Lower leg skin (tissue), 4 donors: ENCODE measurements around the gene BOLA3. TPM values are rescaled to one million over a fixed set of nuclear protein-coding genes. Genes with fewer than 3 reads are reported as not detected.
"Not testable (repeated sequence)": the region's sequence is repeated elsewhere in the genome, so short reads cannot be mapped to it uniquely, and the experiment has no call there.

Experiments
- DNase-seq, 2 donors: peaks; one replicate each; pipeline ENCODE4 v3.0.0-alpha.2; 2019; ENCODE audit warnings: low spot score in 2 of 2
- H3K4me3 ChIP-seq: fragments of 200-600 bp; sonication (generic); 2 replicates; pipeline ENCODE4 v1.5.1; 2017; ENCODE audit warnings: mild to moderate bottlenecking, low read depth; ENCODE audit not compliant: poor library complexity, severe bottlenecking
- CTCF ChIP-seq, 3 donors: fragments of 450-650 bp; IDR thresholded peaks; one replicate each; pipeline ENCODE4 v1.5.1; 2016; ENCODE audit warnings: antibody characterized with exemption in 3 of 3, mild to moderate bottlenecking in 3 of 3, moderate library complexity in 2 of 3
- POLR2A ChIP-seq, 2 donors: fragments of 450-650 bp; IDR thresholded peaks; one replicate each; pipeline ENCODE4 v1.6.1; 2016 to 2017; ENCODE audit warnings: antibody characterized with exemption in 2 of 2, mild to moderate bottlenecking in 1 of 2, moderate library complexity in 1 of 2
- WGBS, 2 donors: methylation state at CpG; one replicate each; pipeline ENCODE4 v1.1.5; 2018; 5-methylcytosine and 5-hydroxymethylcytosine counted together
- intact Hi-C: fragments of 100-400 bp; cut with DNase I; formaldehyde crosslinking; loops from one replicate; pipeline ENCODE4 v1.15.0; 2023; ENCODE audit warnings: low total_unique reads
- total RNA-seq, 4 donors: library from RNA; depleted of rRNA; stranded (reverse); fragments of >200 nt; gene quantifications; one replicate each; pipeline ENCODE4 v1.1.0, GENCODE V29; 2016

Gene BOLA3
- total RNA-seq, 4 donors from 2014 or later: 7.8 to 19.9 (median 16.6) TPM

- no peak overlapping the region for H3K4me3 ChIP-seq
- TF ChIP-seq CTCF (IDR thresholded peaks at IDR 0.05) (no peak), POLR2A (IDR thresholded peaks at IDR 0.05) (no peak)
- 92 to 95% methylated on average over 6 of the region's 6 CpGs for WGBS, 2 donors
- intact Hi-C loops: no loop called here
- DNase-seq: no peak
Observed at GRCh38 chr2:74093840-74094239, 53.9 kb downstream of the BOLA3 start.

GRCh38 chr2:74093426-74093825 lies 54.3 kb downstream of the BOLA3 start:
- DNase-seq: peak in 1 of 2 donors; percentile 79
- TF ChIP-seq CTCF (IDR thresholded peaks at IDR 0.05): no peak
- TF ChIP-seq POLR2A (IDR thresholded peaks at IDR 0.05): no peak
- WGBS, 2 donors: 89 to 93% methylated on average over 12 of the region's 13 CpGs

GRCh38 chr2:74092275-74092674 lies 55.4 kb downstream of the BOLA3 start:
- no peak overlapping the region for H3K4me3 ChIP-seq
- WGBS, 2 donors: 69 to 83% methylated on average over 7 of the region's 7 CpGs
- DNase-seq: peak in 1 of 2 donors; percentile 81
- intact Hi-C loops: no loop called here
- no peak for TF ChIP-seq POLR2A (IDR thresholded peaks at IDR 0.05)
- TF ChIP-seq CTCF (IDR thresholded peaks at IDR 0.05): no peak

More at GRCh38 chr2:74093426-74093825, 54.3 kb downstream of the BOLA3 start:
- intact Hi-C loops: no loop called here
- no peak overlapping the region for H3K4me3 ChIP-seq

- TF ChIP-seq CTCF (IDR thresholded peaks at IDR 0.05): no peak
- TF ChIP-seq POLR2A (IDR thresholded peaks at IDR 0.05): no peak
- intact Hi-C loops: no loop called here
- WGBS, 2 donors: 82 to 94% methylated on average over 3 of the region's 3 CpGs
- DNase-seq: no peak
- no peak overlapping the region for H3K4me3 ChIP-seq
Observed at GRCh38 chr2:74091391-74091790, 56.3 kb downstream of the BOLA3 start.

- intact Hi-C loops: no loop called here
- WGBS, 2 donors: 93 to 94% methylated on average over 25 of the region's 26 CpGs
- TF ChIP-seq POLR2A (IDR thresholded peaks at IDR 0.05): no peak
- TF ChIP-seq CTCF (IDR thresholded peaks at IDR 0.05): no peak
- peak in 1 of 2 donors; percentile 58 for DNase-seq
- no peak overlapping the region for H3K4me3 ChIP-seq
Observed at GRCh38 chr2:74089816-74090745, 57.6 kb downstream of the BOLA3 start.

GRCh38 chr2:74088676-74089075 lies 59.0 kb downstream of the BOLA3 start:
- DNase-seq, H3K4me3 ChIP-seq, intact Hi-C loops: not testable (repeated sequence)
- WGBS, 2 donors: 92 to 95% methylated on average over 8 of the region's 8 CpGs
